Testis (tissue), 3 donors: Measurements from ENCODE around the gene RAB3A. TPM values are rescaled to one million over a fixed set of nuclear protein-coding genes. Genes with fewer than 3 reads are reported as not detected.
A peak's percentile ranks its signal among the peaks of the same experiment; 100 is the strongest.

Experiments used
- DNase-seq: peaks from one replicate; pipeline ENCODE4 v3.0.0-alpha.2; 2019
- H3K27ac ChIP-seq, 2 donors: fragments of 200-600 bp; sonication (generic); one replicate each; pipeline ENCODE4 v1.5.1; 2019
- H3K27me3 ChIP-seq: fragments of 200-600 bp; sonication (generic); one replicate; pipeline ENCODE4 v1.5.1; 2019
- H3K36me3 ChIP-seq: fragments of 200-600 bp; sonication (generic); one replicate; pipeline ENCODE4 v1.5.1; 2017; ENCODE audit warnings: low read depth; ENCODE audit errors: missing control alignments
- H3K4me1 ChIP-seq: fragments of 200-600 bp; sonication (generic); one replicate; pipeline ENCODE4 v1.5.1; 2019
- H3K4me3 ChIP-seq, 2 donors: fragments of 200-600 bp; sonication (generic); one replicate each; pipeline ENCODE4 v1.5.1; 2017 to 2019
- H3K9me3 ChIP-seq: fragments of 200-600 bp; sonication (generic); one replicate; pipeline ENCODE4 v1.5.1; 2017
- POLR2A ChIP-seq: fragments of 450-650 bp; IDR thresholded peaks from one replicate; pipeline ENCODE4 v1.6.1; 2017; ENCODE audit warnings: antibody characterized with exemption, mild to moderate bottlenecking, moderate library complexity
- WGBS, 2 donors: methylation state at CpG; one replicate each; pipeline ENCODE4 v1.1.5; 2018; 5-methylcytosine and 5-hydroxymethylcytosine counted together
- intact Hi-C: fragments of 100-400 bp; cut with DNase I; formaldehyde crosslinking; loops from one replicate; pipeline ENCODE4 v1.15.1; 2023; ENCODE audit warnings: low total_unique reads
- polyA plus RNA-seq: library from polyadenylated mRNA; stranded (reverse); fragments of 350-450 nt; fragmentation: Illumina TruSeq; extraction: RNeasy Lipid Tissue Mini Kit (QIAGEN cat#74804); gene quantifications from one replicate; pipeline ENCODE4 v1.2.3, GENCODE V29; 2014; ENCODE audit warnings: low read depth, low replicate concordance; ENCODE audit not compliant: insufficient read depth
- total RNA-seq, 2 donors: library from RNA; depleted of rRNA; stranded (reverse); fragments of >200 nt; gene quantifications; one replicate each; pipeline ENCODE4 v1.2.3, GENCODE V29; 2016
- TF ChIP-seq, protein P1 (sequence below), 3 experiments: fragments of 450-650 bp in 2 of 3; fragments of 200-600 bp in 1 of 3; sonication (generic) in 1 of 3; IDR thresholded peaks; one replicate each; pipeline ENCODE4 v1.5.1; 2016 to 2019; ENCODE audit warnings: antibody characterized with exemption in 3 of 3, mild to moderate bottlenecking in 2 of 3, moderate library complexity in 1 of 3

The RAB3A gene
- total and polyA plus RNA-seq, 3 donors from 2014 or later, result 2.8 to 6.3 (median 4.6) TPM

DNA sequence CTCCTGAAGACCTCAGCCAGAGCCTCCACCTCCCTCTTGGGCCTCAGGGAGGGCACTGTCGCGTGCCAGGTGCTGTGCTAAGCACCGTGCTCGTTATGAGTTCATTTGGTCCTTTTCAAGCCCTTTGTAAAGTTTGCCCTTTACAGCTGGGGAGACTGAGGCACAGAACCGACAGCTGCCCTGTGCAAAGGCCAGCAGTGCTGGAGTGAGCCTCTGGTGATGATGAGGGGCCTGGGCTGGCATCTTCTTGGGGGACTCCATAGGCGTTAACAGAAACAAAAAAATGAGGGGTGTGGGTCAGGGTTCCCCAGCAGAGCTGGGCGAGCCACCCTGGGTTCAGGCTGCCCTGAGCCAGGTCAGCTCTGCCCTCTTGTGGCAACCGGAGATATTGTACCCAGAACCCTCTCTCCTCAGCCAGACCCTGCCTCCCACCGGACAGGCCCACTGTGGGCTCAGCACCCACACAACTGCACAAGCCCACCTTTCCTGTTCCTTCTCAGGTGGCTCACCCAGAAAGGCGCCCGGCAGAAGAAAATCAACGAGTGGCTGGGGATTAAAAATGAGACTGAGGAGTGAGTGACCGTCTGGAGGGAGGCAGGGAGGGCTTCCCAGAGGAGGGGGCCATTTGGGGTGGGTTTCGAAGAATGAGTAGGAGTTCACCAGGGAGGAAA, 35.7 kb downstream of the RAB3A start:
- Histone ChIP-seq H3K4me1 (peaks cover 1% of the 10 kb centered on the region), H3K27ac (no peak overlapping the region), H3K36me3 (no peaks in the 10 kb centered on the region), H3K27me3 (no peaks in the 10 kb centered on the region), H3K4me3 (no peak overlapping the region), H3K9me3 (no peaks in the 10 kb centered on the region)
- 64 to 74% methylated on average over 14 of the region's 14 CpGs for WGBS, 2 donors
- no peak for DNase-seq
- intact Hi-C loops, result loop anchor here (10.0 kb wide), 1 partner anchor 53 kb away; no protein-coding TSS in a partner anchor
- no peak for TF ChIP-seq POLR2A
- TF ChIP-seq, protein P1, sequence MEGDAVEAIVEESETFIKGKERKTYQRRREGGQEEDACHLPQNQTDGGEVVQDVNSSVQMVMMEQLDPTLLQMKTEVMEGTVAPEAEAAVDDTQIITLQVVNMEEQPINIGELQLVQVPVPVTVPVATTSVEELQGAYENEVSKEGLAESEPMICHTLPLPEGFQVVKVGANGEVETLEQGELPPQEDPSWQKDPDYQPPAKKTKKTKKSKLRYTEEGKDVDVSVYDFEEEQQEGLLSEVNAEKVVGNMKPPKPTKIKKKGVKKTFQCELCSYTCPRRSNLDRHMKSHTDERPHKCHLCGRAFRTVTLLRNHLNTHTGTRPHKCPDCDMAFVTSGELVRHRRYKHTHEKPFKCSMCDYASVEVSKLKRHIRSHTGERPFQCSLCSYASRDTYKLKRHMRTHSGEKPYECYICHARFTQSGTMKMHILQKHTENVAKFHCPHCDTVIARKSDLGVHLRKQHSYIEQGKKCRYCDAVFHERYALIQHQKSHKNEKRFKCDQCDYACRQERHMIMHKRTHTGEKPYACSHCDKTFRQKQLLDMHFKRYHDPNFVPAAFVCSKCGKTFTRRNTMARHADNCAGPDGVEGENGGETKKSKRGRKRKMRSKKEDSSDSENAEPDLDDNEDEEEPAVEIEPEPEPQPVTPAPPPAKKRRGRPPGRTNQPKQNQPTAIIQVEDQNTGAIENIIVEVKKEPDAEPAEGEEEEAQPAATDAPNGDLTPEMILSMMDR (IDR thresholded peaks at IDR 0.05), result peak; percentile 49 to 69 (median 69)

DNA sequence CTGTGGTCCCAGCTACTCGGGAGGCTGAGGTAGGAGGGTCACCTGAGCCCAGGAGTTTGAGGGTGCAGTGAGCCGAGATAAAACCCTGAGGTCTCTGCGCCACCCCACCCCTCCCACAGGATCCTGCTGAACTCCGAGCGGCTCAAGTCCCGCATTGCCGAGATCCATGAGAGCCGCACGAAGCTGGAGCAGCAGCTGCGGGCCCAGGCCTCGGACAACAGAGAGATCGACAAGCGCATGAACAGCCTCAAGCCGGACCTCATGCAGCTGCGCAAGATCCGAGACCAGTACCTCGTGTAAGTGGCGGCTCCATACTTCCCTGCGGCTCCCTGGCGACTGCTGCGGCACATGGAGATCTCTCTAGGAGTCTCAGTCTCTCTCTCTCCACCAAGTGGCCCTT, 36.8 kb downstream of the RAB3A start:
- H3K36me3 ChIP-seq, result no peaks in the 10 kb centered on the region
- no peak for DNase-seq
- no peaks in the 10 kb centered on the region for H3K27me3 ChIP-seq
- H3K4me1 ChIP-seq, result no peaks in the 10 kb centered on the region
- WGBS, 2 donors, result 89 to 93% methylated on average over 19 to 21 of the region's 21 CpGs
- H3K4me3 ChIP-seq, result no peak overlapping the region
- TF ChIP-seq, protein P1 (IDR thresholded peaks at IDR 0.05), result no peak
- TF ChIP-seq POLR2A, result no peak
- intact Hi-C loops, result loop anchor here (10.0 kb wide), 1 partner anchor 52 kb away; no protein-coding TSS in a partner anchor
- H3K27ac ChIP-seq, result no peak overlapping the region
- H3K9me3 ChIP-seq, result no peaks in the 10 kb centered on the region

DNA sequence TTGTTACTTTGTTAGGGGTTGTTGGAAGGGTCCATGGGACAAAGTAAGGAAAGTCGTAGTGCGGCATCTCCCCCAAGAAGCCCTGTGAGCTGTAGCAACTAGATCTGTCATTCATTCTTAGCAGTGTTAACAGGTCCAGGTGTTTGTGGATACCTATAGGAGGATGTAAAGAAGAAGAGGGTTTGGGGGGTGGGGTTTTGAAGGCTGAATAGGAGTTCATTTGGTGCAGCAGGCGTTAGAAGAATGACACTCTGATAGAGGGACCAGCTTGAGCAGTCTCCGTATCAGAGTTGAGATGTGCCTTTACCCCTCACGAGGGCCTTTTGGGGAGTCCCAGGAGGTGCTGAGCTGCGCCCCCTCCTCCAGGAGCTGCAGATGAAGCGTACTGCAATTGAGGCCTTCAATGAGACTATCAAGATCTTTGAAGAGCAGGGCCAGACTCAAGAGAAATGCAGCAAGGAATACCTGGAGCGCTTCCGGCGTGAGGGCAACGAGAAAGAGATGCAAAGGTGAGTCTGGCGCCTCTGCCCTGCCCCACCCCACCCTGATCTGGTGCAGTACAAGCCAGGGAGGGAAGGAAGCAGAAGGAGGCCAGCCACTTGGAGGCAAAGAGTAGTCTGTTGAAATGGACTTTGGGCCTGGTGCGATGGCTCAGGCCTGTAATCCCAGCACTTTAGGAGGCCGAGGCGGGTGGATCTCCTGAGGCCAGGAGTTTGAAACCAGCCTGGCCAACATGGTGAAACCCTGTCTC, 37.9 kb downstream of the RAB3A start:
- intact Hi-C loops, result loop anchor here (10.0 kb wide), 1 partner anchor 51 kb away; no protein-coding TSS in a partner anchor
- TF ChIP-seq POLR2A, result no peak
- TF ChIP-seq, protein P1 (IDR thresholded peaks at IDR 0.05), result no peak
- H3K27ac ChIP-seq, result no peak overlapping the region
- no peak overlapping the region for H3K4me3 ChIP-seq
- DNase-seq, result no peak
- peaks cover 6% of the 10 kb centered on the region for H3K4me1 ChIP-seq
- H3K27me3 ChIP-seq, result no peaks in the 10 kb centered on the region
- WGBS, 2 donors, result 90 to 95% methylated on average over 15 of the region's 15 CpGs
- H3K9me3 ChIP-seq, result no peaks in the 10 kb centered on the region
- H3K36me3 ChIP-seq, result no peaks in the 10 kb centered on the region

DNA sequence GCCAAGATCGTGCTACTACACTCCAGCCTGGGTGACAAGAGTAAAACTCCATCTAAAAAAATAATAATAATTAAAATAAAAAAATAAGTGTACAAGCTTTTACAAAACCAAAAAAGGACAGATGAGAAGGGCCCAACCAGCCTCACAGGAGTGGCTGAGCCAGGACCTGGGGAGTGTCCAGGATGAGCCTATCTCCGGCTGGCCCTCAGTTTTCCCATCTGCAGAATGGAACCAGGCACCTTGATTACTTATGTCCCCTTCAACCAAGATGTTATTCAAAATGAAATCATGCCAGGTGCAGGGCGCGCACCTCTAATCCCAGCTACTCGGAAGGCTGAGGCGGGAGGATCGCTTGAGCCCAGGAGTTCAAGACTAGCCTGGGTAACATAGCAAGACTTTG, 39.8 kb downstream of the RAB3A start:
- no peak for DNase-seq
- 96 to 98% methylated on average over 7 of the region's 7 CpGs for WGBS, 2 donors
- Histone ChIP-seq H3K27ac (no peak overlapping the region), H3K36me3 (no peaks in the 10 kb centered on the region), H3K4me1 (peaks cover 12% of the 10 kb centered on the region), H3K27me3 (no peaks in the 10 kb centered on the region), H3K9me3 (no peaks in the 10 kb centered on the region), H3K4me3 (no peak overlapping the region)
- intact Hi-C loops, result loop anchor here (10.0 kb wide), 1 partner anchor 49 kb away; no protein-coding TSS in a partner anchor
- TF ChIP-seq POLR2A, result no peak
- TF ChIP-seq, protein P1 (IDR thresholded peaks at IDR 0.05), result no peak
